ENCODE results near the gene TCF19.

Gene TCF19

GRCh38 chr6:31209137-31209536 lies 50.7 kb downstream of the TCF19 start:
- no peak for DNase-seq (ENCODE audit: low read depth)

GRCh38 chr6:31210123-31210522 lies 51.7 kb downstream of the TCF19 start:
- no peak for DNase-seq (ENCODE audit: low read depth)

- no peak for DNase-seq (ENCODE audit: low read depth)
Measured at GRCh38 chr6:31210741-31211532, 52.5 kb downstream of the TCF19 start.

Data from HS-5 (cell line).